ENCODE measurements around the gene ACAP1. TPM values are rescaled to one million over a fixed set of nuclear protein-coding genes. Genes with fewer than 3 reads are reported as not detected.

The ACAP1 gene
- polyA plus RNA-seq, 1 experiment: 0.35 TPM

- no peak for TF ChIP-seq CTCF (IDR thresholded peaks at IDR 0.05; ENCODE audit: low read depth, low read length)
- Histone ChIP-seq H3K27me3 (ENCODE audit: control insufficient read depth, insufficient read depth, low read length) (no peaks in the 10 kb centered on the region), H3K9me3 (ENCODE audit: control insufficient read depth, insufficient read depth, low read length) (no peaks in the 10 kb centered on the region; the same call in 1 of the 2 replicates), H3K4me3 (ENCODE audit: low read depth, low read length) (no peak overlapping the region), H3K27ac (ENCODE audit: low read depth, low read length) (no peak overlapping the region)
- POLR2A ChIA-PET: no interaction called here
- CTCF ChIA-PET: no interaction called here
- DNase-seq (ENCODE audit: low read depth, low spot score): no peak
Measured at GRCh38 chr17:7322520-7323194, 13.7 kb upstream of the ACAP1 start.

- ChIA-PET CTCF (interaction anchor here (0.6 to 1.5 kb wide), 6 partner anchors 8 to 237 kb away, joined by 3 to 7 read pairs (median 4); partner anchors contain the start of gene GPS2), POLR2A (no interaction called here)
- Histone ChIP-seq H3K27me3 (ENCODE audit: control insufficient read depth, insufficient read depth, low read length) (no peaks in the 10 kb centered on the region), H3K4me3 (ENCODE audit: low read depth, low read length) (no peak overlapping the region), H3K27ac (ENCODE audit: low read depth, low read length) (no peak overlapping the region), H3K9me3 (ENCODE audit: control insufficient read depth, insufficient read depth, low read length) (no peaks in the 10 kb centered on the region; the same call in 1 of the 2 replicates)
- DNase-seq (ENCODE audit: low read depth, low spot score): no peak
- peak; percentile 88 for TF ChIP-seq CTCF (IDR thresholded peaks at IDR 0.05; ENCODE audit: low read depth, low read length)
Measured at GRCh38 chr17:7323731-7324437, 12.4 kb upstream of the ACAP1 start.

- Histone ChIP-seq H3K4me3 (ENCODE audit: low read depth, low read length) (no peak overlapping the region), H3K9me3 (ENCODE audit: control insufficient read depth, insufficient read depth, low read length) (no peaks in the 10 kb centered on the region; the same call in 1 of the 2 replicates), H3K27me3 (ENCODE audit: control insufficient read depth, insufficient read depth, low read length) (no peaks in the 10 kb centered on the region), H3K27ac (ENCODE audit: low read depth, low read length) (no peak overlapping the region)
- POLR2A ChIA-PET: no interaction called here
- no peak for TF ChIP-seq CTCF (IDR thresholded peaks at IDR 0.05; ENCODE audit: low read depth, low read length)
- DNase-seq (ENCODE audit: low read depth, low spot score): no peak
- CTCF ChIA-PET: interaction anchor here (0.5 to 1.5 kb wide), 7 partner anchors 11 to 236 kb away, joined by 3 to 8 read pairs (median 4); partner anchors contain the start of gene ACAP1
Measured at GRCh38 chr17:7324438-7324779, 11.9 kb upstream of the ACAP1 start.

- no peak for TF ChIP-seq CTCF (IDR thresholded peaks at IDR 0.05; ENCODE audit: low read depth, low read length)
- Histone ChIP-seq H3K4me3 (ENCODE audit: low read depth, low read length) (no peak overlapping the region), H3K9me3 (ENCODE audit: control insufficient read depth, insufficient read depth, low read length) (no peaks in the 10 kb centered on the region; the same call in 1 of the 2 replicates), H3K27me3 (ENCODE audit: control insufficient read depth, insufficient read depth, low read length) (no peaks in the 10 kb centered on the region), H3K27ac (ENCODE audit: low read depth, low read length) (no peak overlapping the region)
- DNase-seq (ENCODE audit: low read depth, low spot score): no peak
- CTCF ChIA-PET: interaction anchor here (0.5 to 1.5 kb wide), 8 partner anchors 10 to 236 kb away, joined by 3 to 8 read pairs (median 4); partner anchors contain the start of genes ACAP1 and TMEM256
- POLR2A ChIA-PET: no interaction called here
Measured at GRCh38 chr17:7325031-7325528, 11.2 kb upstream of the ACAP1 start.

- ChIA-PET CTCF (interaction anchor here (1.3 kb wide), 1 partner anchor 19 kb away, joined by 4 read pairs; no protein-coding TSS in a partner anchor), POLR2A (no interaction called here)
- Histone ChIP-seq H3K9me3 (ENCODE audit: control insufficient read depth, insufficient read depth, low read length) (no peaks in the 10 kb centered on the region; the same call in 1 of the 2 replicates), H3K4me3 (ENCODE audit: low read depth, low read length) (no peak overlapping the region), H3K27me3 (ENCODE audit: control insufficient read depth, insufficient read depth, low read length) (no peaks in the 10 kb centered on the region), H3K27ac (ENCODE audit: low read depth, low read length) (no peak overlapping the region)
- DNase-seq (ENCODE audit: low read depth, low spot score): no peak
- TF ChIP-seq CTCF (IDR thresholded peaks at IDR 0.05; ENCODE audit: low read depth, low read length): no peak
Measured at GRCh38 chr17:7326186-7326585, 10.1 kb upstream of the ACAP1 start.

Measured in AG04450 (cell line).